Neuron (in vitro differentiated cells): Measurements from ENCODE around the gene AK4.

ENCODE experiments used
- H2AFZ ChIP-seq: one replicate; pipeline ENCODE4 v1.6.1; 2013; ENCODE audit warnings: low read depth, mild to moderate bottlenecking, inconsistent platforms, low read length, moderate library complexity
- H3K27me3 ChIP-seq: one replicate; pipeline ENCODE4 v1.6.1; 2013; ENCODE audit warnings: low read length; ENCODE audit not compliant: insufficient read depth
- H3K36me3 ChIP-seq: one replicate; pipeline ENCODE4 v1.6.1; 2013; ENCODE audit warnings: low read length; ENCODE audit not compliant: insufficient read depth
- H3K4me1 ChIP-seq: one replicate; pipeline ENCODE4 v1.6.1; 2013; ENCODE audit warnings: low read length; ENCODE audit not compliant: insufficient read depth
- H3K4me3 ChIP-seq: 2 replicates; pipeline ENCODE4 v1.5.1; 2013; ENCODE audit warnings: mild to moderate bottlenecking, low read length, moderate library complexity
- H3K9me3 ChIP-seq: one replicate; pipeline ENCODE4 v1.6.1; 2013; ENCODE audit warnings: low read length

AK4 gene

DNA sequence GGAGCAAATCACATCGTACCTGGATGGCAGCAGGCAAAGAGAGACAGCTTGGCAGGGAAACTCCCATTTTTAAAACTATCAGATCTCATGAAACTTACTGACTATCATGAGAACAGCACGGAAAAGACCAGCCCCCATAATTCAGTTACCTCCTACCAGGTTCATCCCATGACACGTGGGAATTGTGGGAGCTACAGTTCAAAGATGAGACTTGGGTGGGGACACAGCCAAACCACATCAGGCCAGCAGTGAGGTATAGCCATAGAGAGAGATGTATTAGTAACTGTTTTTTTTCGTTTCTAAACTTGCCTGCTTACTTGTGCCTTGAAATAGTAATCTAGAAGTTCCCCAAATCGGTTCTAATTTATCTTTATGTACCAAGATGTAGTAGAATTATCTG, 48.9 kb downstream of the AK4 start:
- H3K9me3 ChIP-seq = no peaks in the 10 kb centered on the region
- no peak overlapping the region for H3K4me3 ChIP-seq
- H3K4me1 ChIP-seq = no peaks in the 10 kb centered on the region
- H3K36me3 ChIP-seq = no peaks in the 10 kb centered on the region
- H3K27me3 ChIP-seq = no peaks in the 10 kb centered on the region
- no peak overlapping the region for H2AFZ ChIP-seq

- Histone ChIP-seq H3K27me3 (no peaks in the 10 kb centered on the region), H3K4me1 (no peaks in the 10 kb centered on the region), H2AFZ (no peak overlapping the region), H3K9me3 (no peaks in the 10 kb centered on the region), H3K36me3 (no peaks in the 10 kb centered on the region), H3K4me3 (no peak overlapping the region)
Measured at GRCh38 chr1:65197636-65198035, 49.6 kb downstream of the AK4 start.

- H2AFZ ChIP-seq = no peak overlapping the region
- no peaks in the 10 kb centered on the region for H3K27me3 ChIP-seq
- H3K4me1 ChIP-seq = no peaks in the 10 kb centered on the region
- H3K36me3 ChIP-seq = no peaks in the 10 kb centered on the region
- H3K4me3 ChIP-seq = no peak overlapping the region
- H3K9me3 ChIP-seq = no peaks in the 10 kb centered on the region
Measured at GRCh38 chr1:65198096-65198495, 50.1 kb downstream of the AK4 start.

DNA sequence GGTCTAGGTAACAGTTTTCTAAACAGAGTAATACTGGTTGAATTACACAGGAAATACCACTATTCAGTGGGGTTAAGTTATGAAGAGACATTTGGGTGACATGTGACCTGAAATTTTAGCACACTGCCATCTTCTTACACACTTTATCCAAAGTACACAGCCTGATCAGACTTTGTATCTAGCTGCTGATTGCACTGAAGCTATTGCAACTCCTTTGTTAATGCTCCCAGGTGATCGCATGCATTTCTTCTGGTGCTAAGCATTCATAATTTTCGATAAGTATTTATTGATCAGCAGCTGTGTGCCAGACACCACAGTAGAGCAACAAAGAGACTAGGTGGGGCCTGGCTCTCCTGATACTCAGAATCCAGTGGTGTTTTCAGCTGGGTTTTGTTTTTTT, 52.4 kb downstream of the AK4 start:
- Histone ChIP-seq H3K4me3 (no peak overlapping the region), H2AFZ (no peak overlapping the region), H3K9me3 (no peaks in the 10 kb centered on the region)

GRCh38 chr1:65206836-65207235, 58.8 kb downstream of the AK4 start:
- H3K4me1 ChIP-seq = no peaks in the 10 kb centered on the region
- no peaks in the 10 kb centered on the region for H3K9me3 ChIP-seq
- no peaks in the 10 kb centered on the region for H3K27me3 ChIP-seq
- no peak overlapping the region for H2AFZ ChIP-seq
- no peaks in the 10 kb centered on the region for H3K36me3 ChIP-seq
- H3K4me3 ChIP-seq = no peak overlapping the region

More for the DNA sequence above, 52.4 kb downstream of the AK4 start:
- Histone ChIP-seq H3K4me1 (no peaks in the 10 kb centered on the region), H3K27me3 (no peaks in the 10 kb centered on the region), H3K36me3 (no peaks in the 10 kb centered on the region)

DNA sequence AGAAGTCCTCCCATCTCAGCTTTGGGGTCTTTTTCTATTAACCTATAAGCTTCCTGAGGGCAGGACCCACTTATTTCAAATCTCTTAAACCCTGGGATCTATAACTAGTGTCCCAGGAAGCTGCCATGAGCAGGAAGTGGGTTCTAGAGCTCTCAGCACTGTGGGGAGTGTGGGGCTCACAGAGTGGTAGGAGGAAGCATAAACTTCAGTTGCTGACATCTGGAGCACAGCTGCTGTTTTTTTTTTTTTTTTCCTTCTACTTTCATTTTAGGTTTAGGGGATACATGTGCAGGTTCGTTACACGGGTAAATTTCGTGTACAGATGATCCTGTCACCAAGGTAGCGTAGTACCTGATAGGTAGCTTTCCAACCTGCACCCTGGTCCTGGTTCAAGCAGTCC, 59.3 kb downstream of the AK4 start:
- Histone ChIP-seq H3K36me3 (no peaks in the 10 kb centered on the region), H3K9me3 (no peaks in the 10 kb centered on the region), H3K27me3 (no peaks in the 10 kb centered on the region), H3K4me1 (no peaks in the 10 kb centered on the region), H3K4me3 (no peak overlapping the region), H2AFZ (no peak overlapping the region)

DNA sequence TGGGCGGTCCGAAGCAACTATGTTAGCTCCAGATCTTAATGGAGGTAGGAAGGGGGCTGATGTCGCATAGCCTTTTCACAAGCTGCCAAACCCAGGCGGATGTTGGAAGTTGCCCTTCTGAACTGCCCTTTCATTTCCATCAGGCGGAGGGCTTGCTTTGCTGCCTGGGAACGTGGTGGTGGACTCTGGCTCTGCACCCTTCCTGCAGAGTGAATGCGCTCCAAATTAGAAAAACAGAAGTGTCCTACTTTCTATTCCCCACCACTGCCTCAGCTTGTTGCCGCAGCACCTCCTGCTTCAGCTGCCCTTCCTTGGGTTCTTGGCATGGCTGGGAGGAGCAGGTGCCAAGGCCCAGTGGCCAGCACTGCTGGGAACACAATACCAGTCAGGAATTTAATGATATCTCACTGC, 60.6 kb downstream of the AK4 start:
- H3K4me1 ChIP-seq = no peaks in the 10 kb centered on the region
- H2AFZ ChIP-seq = no peak overlapping the region
- H3K9me3 ChIP-seq = no peaks in the 10 kb centered on the region
- H3K4me3 ChIP-seq = no peak overlapping the region
- H3K36me3 ChIP-seq = no peaks in the 10 kb centered on the region
- no peaks in the 10 kb centered on the region for H3K27me3 ChIP-seq

- H2AFZ ChIP-seq = no peak overlapping the region
- no peaks in the 10 kb centered on the region for H3K27me3 ChIP-seq
- no peaks in the 10 kb centered on the region for H3K36me3 ChIP-seq
- H3K4me1 ChIP-seq = no peaks in the 10 kb centered on the region
- no peak overlapping the region for H3K4me3 ChIP-seq
- no peaks in the 10 kb centered on the region for H3K9me3 ChIP-seq
Measured at GRCh38 chr1:65209005-65209885, 61.2 kb downstream of the AK4 start.

- Histone ChIP-seq H3K27me3 (no peaks in the 10 kb centered on the region), H3K36me3 (no peaks in the 10 kb centered on the region), H2AFZ (no peak overlapping the region), H3K4me1 (no peaks in the 10 kb centered on the region), H3K4me3 (no peak overlapping the region), H3K9me3 (no peaks in the 10 kb centered on the region)
Measured at GRCh38 chr1:65210325-65210724, 62.3 kb downstream of the AK4 start.

DNA sequence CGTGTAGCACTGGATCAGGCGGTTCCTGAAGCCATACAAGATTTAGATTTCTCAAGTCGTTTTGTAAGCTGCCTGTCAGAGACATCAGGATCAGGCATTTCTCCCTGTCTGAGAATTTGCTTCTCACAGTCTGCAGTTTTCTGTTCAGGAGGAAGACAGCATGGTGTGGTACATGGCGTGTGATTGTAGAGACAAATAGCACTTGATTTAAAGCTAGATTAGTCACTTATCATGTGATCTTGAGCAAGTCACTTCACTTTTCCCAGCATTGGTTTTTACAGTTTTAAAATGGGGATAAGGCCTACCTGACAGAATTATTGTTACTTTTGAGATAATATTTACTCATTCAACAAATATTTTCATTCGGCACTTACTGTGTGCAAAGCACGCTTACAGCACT, 63.3 kb downstream of the AK4 start:
- no peaks in the 10 kb centered on the region for H3K36me3 ChIP-seq
- H3K9me3 ChIP-seq = no peaks in the 10 kb centered on the region
- H3K27me3 ChIP-seq = no peaks in the 10 kb centered on the region
- no peak overlapping the region for H2AFZ ChIP-seq
- H3K4me1 ChIP-seq = no peaks in the 10 kb centered on the region
- H3K4me3 ChIP-seq = no peak overlapping the region

DNA sequence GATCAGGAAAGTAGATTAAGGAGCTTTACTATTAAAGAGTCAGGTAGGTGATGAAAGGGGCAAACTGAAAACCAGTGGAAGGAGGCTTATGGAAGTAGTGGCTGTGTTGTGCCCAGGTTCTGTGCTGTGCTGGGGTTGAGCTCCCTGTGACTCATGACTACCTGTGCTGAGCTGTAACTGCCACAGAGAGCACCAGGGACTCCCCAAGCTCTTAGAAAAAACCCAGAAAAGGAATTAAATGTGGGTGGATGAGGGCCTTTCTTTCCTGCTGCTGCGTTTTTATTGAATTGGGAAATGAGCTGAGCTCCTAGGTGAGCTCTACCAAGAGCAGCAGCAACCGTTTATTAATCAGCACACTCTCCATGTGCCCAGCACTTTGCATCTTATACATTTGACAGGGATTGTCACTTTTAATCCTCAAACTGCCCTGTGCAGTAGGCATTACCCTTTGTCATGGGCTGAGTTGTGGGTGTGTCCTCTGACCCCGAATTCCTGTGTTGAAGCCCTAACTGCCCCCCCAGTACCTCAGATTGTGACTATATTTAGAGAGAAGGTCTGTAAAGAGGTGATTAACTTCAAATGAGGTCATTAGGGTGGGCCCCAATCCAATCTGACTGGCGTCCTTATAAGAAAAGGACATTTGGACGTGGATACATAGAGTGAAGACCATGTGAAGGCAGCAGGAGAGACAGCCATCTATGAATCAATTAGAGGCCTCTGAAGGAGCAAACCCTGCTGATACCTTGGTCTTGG, 65.4 kb downstream of the AK4 start:
- no peaks in the 10 kb centered on the region for H3K4me1 ChIP-seq
- H3K27me3 ChIP-seq = no peaks in the 10 kb centered on the region
- no peak overlapping the region for H2AFZ ChIP-seq
- no peak overlapping the region for H3K4me3 ChIP-seq
- no peaks in the 10 kb centered on the region for H3K9me3 ChIP-seq
- H3K36me3 ChIP-seq = no peaks in the 10 kb centered on the region

DNA sequence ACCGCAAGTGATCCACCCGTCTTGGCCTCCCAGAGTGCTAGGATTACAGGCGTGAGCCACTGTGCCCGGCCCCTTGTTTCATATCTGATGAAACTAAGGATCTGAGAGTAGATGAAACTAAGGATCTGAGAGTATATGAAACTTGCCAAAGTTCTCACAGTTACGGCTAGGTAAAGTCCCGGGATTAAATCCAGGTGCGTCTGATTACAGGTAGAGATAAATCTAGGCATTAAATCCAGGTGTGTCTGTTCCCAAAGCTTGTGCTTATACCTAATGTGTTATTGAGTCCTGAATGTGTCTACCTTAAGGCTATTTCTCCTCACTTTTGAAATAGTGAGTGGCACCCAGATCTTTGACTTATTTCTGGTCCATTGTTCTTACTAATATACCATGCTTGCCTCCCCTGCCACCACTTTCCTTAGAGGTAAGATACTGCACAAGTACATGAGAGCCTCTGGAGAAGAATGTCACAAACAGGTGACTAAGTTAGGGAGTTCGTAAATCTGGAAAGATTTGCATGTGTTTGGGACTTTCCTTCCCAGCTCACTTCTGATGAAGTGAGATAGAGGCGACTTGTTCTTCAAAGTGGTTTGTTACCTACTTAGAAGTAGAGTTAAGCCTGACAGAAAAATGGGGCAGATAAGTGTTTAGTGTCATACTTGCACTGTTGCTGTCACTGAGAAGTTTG, 66.5 kb downstream of the AK4 start:
- no peak overlapping the region for H2AFZ ChIP-seq
- no peaks in the 10 kb centered on the region for H3K9me3 ChIP-seq
- no peaks in the 10 kb centered on the region for H3K36me3 ChIP-seq
- no peak overlapping the region for H3K4me3 ChIP-seq
- no peaks in the 10 kb centered on the region for H3K27me3 ChIP-seq
- H3K4me1 ChIP-seq = no peaks in the 10 kb centered on the region

DNA sequence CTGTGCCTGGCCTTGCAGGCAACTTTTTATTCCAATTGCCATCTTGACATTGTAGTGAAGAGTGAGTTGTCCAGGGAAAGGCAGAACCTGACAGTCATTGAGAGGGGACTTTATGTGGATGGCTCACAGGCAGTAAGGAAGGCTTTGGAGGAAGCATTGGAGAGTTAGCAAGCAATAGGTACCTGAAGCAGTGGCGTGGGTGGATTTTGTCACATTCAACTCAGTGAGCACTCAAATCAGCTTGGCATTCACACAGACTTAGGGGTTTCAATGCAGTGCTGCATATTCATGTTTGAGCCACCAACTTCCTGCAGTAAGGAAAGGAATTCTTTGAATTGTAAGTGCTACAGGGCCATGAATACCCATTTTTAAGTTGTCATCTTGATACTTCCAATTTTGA, 69.0 kb downstream of the AK4 start:
- H3K9me3 ChIP-seq = no peaks in the 10 kb centered on the region
- no peak overlapping the region for H2AFZ ChIP-seq
- H3K4me1 ChIP-seq = no peaks in the 10 kb centered on the region
- H3K36me3 ChIP-seq = no peaks in the 10 kb centered on the region
- H3K4me3 ChIP-seq = no peak overlapping the region
- H3K27me3 ChIP-seq = peaks cover 2% of the 10 kb centered on the region
